GM21423 (cell line): ENCODE data around the gene KIAA0586.
"Not testable (repeated sequence)": the region's sequence is repeated elsewhere in the genome, so short reads cannot be mapped to it uniquely, and the experiment has no call there.

Experiments
- ATAC-seq: cut with Tn5 transposase; IDR thresholded peaks from one replicate; pipeline ENCODE4 v1.9.1; 2021; ENCODE audit warnings: mild to moderate bottlenecking, moderate library complexity; ENCODE audit not compliant: unreplicated experiment

The KIAA0586 gene

DNA sequence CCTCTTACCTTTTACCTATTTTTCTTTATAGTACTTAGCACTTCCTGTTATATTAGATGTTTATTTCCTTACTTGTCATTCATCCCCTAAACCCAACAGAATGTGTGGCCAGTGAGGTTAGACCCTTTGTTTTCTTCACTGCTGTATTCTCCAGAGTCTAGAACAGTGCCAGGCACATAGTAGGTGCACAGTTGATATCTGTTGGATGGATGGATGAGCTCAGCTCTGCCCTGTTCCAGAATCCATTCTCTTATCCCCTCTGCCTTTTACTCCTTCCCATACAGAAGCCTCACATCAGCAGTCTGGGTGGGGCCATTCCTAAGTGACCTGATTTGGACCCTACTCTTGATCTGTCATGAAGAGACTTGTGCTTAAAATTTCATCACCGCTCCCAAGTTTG, 115.7 kb downstream of the KIAA0586 start:
- ATAC-seq, result no peak

DNA sequence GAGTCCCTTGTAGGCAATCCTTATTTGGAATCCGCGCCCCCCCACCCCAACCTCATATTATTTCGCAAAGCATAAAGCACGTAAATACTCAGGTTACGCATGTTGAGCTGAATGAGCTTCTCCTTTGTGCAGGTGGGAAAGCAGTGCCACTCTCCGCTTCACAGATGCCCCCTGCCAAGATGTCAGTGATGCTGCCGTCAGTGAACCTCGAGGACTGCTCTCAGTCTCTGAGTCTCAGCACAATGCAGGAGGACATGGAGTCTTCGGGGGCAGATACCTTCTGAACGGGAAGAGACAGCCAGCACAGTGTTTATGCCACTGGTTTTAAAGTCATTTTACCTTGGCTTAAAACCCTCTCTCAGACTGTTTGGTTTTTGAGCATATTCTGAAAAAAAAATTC, 120.1 kb downstream of the KIAA0586 start:
- no peak for ATAC-seq

GRCh38 chr14:58549105-58549757, 121.7 kb downstream of the KIAA0586 start:
- no peak for ATAC-seq

GRCh38 chr14:58553959-58554358, 126.4 kb downstream of the KIAA0586 start:
- ATAC-seq, result no peak

DNA sequence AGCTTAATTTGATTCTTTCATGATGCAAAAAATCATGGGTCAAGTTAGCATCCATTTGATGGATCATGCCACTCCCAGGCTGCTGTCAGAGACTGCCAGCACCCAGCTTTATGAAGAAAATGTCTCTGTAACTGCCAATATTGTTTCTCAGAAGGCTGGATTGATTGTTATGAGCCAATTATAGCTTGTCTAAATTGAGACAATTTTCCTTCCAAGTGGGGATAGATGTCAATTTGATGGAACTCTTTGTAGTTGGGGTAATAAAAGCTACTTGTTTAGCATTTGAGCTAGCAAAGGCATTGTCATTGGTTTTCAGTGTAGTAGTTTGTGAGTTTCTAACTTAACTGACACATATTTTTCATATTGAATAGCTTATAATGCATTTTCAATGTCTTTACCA, 128.1 kb downstream of the KIAA0586 start:
- ATAC-seq, result no peak

GRCh38 chr14:58557242-58557641, 129.7 kb downstream of the KIAA0586 start:
- no peak for ATAC-seq

- no peak for ATAC-seq
Measured at GRCh38 chr14:58560208-58560607, 132.7 kb downstream of the KIAA0586 start.

- no peak for ATAC-seq
Measured at GRCh38 chr14:58562141-58562540, 134.6 kb downstream of the KIAA0586 start.

DNA sequence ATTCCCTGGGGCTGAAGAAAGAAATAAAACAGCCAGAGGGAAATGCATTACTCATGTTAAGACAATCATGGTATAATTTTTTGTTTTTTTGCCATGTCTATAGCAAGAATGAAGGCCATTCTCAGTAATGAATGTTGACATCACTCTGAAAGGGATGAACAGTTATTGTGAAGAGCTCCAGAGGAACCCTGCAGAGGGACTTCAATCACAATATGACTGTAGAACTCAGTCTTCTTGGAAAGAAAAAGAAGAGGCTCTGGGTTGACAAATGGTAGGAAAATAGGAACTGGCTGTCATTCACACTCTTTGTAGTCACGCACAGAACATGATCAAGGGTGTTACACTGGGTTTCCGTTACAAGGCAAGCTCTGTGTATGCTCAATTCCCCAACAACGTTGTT, 136.5 kb downstream of the KIAA0586 start:
- ATAC-seq, result no peak

DNA sequence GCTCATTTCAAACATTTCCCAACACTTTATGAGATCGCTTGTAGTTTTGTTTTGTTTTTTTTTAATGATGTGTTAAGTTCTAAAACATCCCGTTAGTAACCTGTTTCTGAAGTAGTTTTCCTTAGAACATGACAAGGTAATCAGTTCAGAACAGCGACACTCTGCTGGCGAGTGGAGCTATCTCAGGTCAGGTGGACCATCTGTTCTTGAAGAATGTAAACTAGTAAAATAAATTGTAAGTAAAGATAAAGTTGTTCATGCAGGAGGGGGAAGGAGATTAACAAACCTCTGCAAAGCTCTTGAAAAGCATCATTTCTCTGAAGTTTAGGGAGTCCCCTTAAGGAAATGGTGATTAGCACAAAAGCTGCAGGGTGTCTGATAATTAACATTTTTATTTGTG, 138.3 kb downstream of the KIAA0586 start:
- ATAC-seq, result no peak

DNA sequence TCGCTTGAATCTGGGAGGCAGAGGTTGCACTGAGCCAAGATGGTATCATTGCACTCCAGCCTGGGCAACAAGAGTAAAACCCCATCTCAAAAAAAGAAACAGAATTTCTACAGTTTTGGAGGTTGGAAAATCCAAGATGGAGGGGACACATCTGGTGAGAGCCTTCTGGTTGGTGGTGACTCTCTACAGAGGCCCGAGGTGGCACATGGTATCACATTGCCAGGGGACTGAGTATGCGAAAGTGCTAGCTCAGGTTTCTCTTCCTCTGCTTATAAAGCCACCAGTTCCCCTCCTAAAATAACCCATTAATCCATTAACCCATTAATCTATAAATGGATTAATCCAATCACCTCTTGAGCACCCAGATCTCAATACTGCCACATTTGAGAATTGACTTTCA, 139.5 kb downstream of the KIAA0586 start:
- ATAC-seq, result no peak

DNA sequence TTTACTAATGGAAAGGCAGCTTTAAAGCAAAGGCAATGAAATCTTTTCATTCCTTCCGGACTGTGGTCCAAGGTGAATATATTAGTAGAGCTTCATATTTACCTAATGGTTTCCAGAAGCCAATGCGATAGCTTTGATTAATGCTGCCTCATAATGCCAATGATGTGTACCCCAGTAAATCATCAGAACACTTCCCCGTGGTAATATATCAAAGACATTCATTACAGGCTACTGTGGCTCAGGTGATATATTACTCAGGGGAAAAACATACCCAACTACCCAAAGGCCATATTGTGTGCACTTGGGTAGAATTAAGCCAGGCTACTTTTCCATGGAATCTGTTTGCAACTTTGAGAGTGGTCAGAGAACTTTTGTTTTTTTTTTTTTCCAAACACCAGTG, 140.8 kb downstream of the KIAA0586 start:
- no peak for ATAC-seq

DNA sequence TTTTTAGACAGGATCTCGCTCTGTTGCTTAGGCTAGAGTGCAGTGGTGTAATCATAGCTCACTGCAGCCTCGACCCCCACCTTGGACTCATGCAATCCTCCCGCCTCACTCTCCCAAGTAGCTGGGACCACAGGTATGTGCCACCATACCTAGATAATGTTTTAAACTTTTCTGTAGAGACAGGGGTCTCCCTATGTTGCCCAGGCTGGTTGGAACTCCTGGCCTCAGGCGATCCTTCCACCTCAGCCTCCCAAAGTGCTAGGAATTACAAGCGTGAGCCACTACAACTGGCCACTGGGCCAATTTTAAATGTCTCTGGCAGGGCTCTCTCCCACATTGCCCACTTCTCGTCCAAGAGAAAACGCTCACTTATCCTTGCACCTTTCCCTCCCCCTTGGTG, 143.7 kb downstream of the KIAA0586 start:
- ATAC-seq, result no peak

DNA sequence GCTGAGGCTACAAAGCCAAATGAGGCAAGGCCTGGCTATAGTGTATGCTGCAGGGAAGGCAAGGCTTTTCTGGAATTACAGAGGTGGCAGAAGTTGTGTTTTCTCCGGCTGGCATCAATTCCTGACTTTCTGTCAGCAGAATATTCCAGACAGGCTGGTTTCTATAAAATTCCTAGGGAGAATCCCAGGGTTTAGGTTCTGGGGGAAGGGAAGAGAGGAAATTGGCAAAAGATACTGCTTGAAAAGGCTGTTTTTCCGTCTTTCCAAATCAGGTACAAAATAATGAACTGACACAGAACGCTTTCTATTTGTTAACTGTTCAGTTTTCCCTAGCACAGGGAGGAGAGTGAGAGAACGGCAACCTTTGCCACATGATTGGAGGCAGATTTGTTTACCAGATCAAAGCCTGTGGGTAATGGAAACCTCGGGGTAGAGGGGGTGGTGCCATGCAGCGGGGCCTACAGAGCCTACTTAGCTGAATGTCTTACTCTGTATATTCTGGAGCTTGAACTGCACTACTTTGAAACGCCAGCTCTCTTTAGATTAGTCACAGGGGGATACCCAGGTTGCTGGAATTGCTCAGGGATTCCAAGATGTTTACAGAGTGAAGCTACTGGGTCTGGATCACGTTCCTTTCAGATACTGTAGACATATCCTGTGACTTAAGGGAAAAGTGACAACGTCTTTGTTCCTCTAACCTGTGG, 144.4 kb downstream of the KIAA0586 start:
- no peak for ATAC-seq

- ATAC-seq, result no peak
Measured at GRCh38 chr14:58572473-58572853, 144.9 kb downstream of the KIAA0586 start.

DNA sequence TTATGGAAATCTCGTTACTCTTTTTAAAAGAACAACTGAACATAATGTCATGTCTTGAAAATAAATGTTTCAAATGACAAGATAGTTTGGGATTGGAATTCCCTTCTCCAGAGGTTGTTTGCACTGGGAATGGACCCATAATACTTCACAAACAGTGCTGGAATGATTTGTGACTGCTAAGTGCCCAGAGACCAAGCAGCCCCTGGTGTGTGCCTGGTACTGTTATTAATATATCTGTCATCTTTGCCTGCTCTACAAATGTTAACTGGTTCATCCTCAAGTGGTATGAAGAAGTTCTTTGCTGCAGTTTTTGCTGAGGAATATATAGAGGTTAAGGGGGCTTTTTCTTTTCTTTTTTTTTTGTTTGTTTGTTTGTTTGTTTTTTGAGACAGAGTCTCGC, 145.3 kb downstream of the KIAA0586 start:
- no peak for ATAC-seq

- ATAC-seq, result no peak
Measured at GRCh38 chr14:58574623-58575022, 147.1 kb downstream of the KIAA0586 start.

DNA sequence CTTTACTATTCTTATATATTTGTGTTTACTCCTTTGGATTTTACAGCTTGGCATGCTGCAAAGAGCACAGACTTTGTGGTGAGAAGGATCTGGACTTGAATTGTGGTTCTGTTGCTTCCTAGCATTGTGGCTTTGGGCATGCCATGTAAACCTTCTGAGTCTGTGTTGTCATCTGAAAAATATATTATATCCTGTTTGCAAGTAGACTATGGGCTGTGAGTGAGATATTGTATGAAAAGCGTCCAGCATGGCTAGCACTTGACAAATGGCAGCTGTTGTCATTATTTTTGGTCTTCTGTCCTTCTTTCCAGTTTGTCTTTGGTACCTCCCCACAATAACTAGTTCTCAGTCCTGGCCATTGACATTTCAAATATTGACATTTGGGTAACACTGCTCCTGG, 148.4 kb downstream of the KIAA0586 start:
- no peak for ATAC-seq

GRCh38 chr14:58580035-58580434, 152.5 kb downstream of the KIAA0586 start:
- not testable (repeated sequence) for ATAC-seq

- ATAC-seq, result not testable (repeated sequence)
Measured at GRCh38 chr14:58581389-58581788, 153.9 kb downstream of the KIAA0586 start.

- no peak for ATAC-seq
Measured at GRCh38 chr14:58584383-58584782, 156.9 kb downstream of the KIAA0586 start.

DNA sequence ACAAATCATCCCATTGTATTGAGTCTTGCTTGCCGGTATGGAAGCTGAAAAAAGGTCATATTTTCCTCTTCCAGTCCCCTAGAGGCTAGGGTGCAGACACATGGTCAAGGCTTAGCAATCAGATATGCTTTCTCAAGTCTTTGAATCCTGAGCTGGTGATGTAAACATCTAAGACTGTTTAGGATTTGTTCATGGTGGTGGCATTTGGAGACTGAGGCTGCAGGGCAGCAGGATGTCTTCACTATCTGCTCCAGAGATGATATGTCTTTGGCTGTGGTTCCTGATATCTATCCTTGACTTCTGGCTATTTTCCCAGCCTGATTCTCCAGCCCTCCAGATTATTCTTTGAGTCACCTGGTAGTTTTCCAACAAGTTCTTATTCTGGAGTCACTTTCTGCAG, 159.8 kb downstream of the KIAA0586 start:
- ATAC-seq, result no peak

DNA sequence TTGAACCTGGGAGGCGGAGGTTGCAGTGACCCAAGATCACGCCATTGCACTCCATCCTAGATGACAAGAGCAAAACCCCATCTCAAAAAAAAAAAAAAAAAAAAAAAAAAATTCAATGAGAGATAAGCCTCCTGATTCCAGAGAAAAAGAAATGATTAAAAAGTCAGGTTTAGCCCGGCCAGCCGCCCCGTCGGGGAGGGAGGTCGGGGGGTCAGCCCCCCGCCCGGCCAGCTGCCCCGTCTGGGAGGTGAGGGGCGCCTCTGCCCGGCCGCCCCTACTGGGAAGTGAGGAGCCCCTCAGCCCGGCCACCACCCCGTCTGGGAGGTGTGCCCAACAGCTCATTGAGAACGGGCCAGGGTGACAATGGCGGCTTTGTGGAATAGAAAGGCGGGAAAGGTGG, 160.8 kb downstream of the KIAA0586 start:
- not testable (repeated sequence) for ATAC-seq
